ENCODE measurements around the gene SDR39U1.
A peak's percentile ranks its signal among the peaks of the same experiment; 100 is the strongest.

Gene SDR39U1

DNA sequence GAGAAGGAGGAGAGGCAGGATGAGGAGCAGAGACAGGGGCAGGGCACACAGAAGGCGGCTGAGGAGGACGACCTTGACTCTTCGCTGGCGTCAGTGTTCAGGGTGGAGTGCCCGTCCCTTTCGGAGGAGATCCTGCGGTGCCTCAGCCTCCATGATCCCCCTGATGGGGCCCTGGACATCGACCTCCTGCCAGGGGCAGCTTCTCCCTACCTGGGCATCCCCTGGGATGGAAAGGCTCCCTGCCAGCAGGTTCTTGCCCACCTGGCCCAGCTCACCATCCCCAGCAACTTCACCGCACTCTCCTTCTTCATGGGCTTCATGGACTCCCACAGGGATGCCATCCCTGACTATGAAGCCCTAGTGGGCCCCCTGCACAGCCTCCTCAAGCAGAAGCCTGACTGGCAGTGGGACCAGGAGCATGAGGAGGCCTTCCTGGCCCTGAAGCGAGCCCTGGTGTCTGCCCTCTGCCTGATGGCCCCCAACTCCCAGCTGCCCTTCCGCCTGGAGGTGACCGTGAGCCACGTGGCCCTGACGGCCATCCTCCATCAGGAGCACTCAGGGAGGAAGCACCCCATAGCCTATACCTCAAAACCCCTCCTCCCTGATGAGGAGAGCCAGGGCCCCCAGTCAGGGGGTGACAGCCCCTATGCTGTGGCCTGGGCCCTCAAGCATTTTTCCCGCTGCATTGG, 27.7 kb downstream of the SDR39U1 start:
- H3K4me3 ChIP-seq (ENCODE audit: low read length): no peak overlapping the region
- no peaks in the 10 kb centered on the region for H3K36me3 ChIP-seq (ENCODE audit: control insufficient read depth, insufficient read depth, low read length, severe bottlenecking)
- no peak for DNase-seq (ENCODE audit: low read depth)
- H3K4me1 ChIP-seq (ENCODE audit: control insufficient read depth, insufficient read depth, low read length): no peaks in the 10 kb centered on the region
- no peak overlapping the region for H3K9ac ChIP-seq (ENCODE audit: low read length)
- no peaks in the 10 kb centered on the region for H3K9me3 ChIP-seq (ENCODE audit: control insufficient read depth, low read length)
- H3K27me3 ChIP-seq (replicated peaks; ENCODE audit: control insufficient read depth, insufficient read depth, low read length): no peaks in the 10 kb centered on the region

DNA sequence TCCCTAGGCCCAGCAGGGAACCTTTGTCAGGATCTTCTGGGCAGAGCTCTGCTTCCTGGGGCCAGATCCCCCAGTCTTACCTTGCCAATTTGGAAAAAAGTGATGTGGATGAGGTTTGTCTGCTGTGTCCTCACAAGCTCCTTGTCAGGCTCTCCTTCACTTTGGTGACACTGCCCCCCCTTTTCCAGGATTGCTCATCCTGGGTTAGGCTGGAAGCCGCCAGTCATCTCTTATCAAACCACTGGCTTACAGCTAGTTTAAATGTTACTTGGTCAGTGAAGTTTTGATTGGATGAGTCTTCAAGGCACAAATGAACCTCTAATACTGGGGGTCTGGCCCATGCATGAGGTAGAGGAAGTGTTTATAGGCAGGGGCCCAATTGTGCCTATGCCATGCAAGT, 28.5 kb downstream of the SDR39U1 start:
- DNase-seq (ENCODE audit: low read depth): no peak
- no peaks in the 10 kb centered on the region for H3K9me3 ChIP-seq (ENCODE audit: control insufficient read depth, low read length)
- H3K27me3 ChIP-seq (replicated peaks; ENCODE audit: control insufficient read depth, insufficient read depth, low read length): no peaks in the 10 kb centered on the region
- H3K4me3 ChIP-seq (ENCODE audit: low read length): no peak overlapping the region
- H3K9ac ChIP-seq (ENCODE audit: low read length): no peak overlapping the region
- H3K4me1 ChIP-seq (ENCODE audit: control insufficient read depth, insufficient read depth, low read length): peaks cover 3% of the 10 kb centered on the region
- H3K36me3 ChIP-seq (ENCODE audit: control insufficient read depth, insufficient read depth, low read length, severe bottlenecking): no peaks in the 10 kb centered on the region

DNA sequence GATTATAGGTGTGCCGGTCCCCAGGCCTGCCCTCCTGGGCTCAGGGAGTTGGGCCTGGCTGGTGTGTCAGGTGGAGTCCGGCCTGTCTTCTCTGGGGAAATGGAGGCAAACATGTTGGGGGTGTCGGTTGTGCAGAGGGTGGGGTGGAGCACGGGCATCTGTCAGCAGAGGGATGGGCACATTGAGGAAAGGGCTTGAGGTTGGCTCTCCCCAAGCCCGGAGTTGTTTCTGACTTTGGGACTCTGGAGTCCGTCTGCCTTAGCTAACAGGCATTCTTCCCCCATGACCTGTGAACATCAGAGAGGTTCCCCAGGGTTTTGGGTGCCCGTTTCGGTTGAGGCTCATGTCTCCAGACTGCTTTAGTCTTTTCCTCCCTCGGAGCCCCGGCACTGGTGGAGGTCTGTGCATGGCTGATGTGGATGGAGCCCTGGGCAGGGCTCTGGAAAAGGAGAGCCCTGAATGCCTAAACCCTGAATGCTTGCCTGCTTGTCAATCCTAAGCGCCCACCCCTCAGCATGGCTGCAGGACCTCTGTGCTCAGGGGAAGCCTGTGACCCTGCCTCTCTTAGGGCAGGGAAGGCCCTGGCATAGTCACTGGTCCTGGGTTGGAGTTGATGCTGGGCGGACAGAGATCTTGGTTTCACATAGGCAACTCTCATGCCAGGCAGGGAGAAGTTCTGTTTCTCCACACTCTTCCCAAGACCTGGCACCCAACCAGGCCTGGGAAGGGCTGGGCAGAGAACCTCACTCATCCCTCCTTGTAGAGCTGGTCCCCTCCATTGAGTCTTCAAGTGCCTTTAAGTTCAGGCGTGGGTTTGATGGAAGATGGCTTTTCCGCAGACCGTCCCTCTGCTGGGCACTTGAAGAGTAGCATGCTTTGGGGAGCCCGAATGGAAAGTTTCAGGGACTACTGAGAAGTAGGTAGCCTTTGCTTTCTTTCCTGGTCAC, 30.9 kb downstream of the SDR39U1 start:
- no peaks in the 10 kb centered on the region for H3K36me3 ChIP-seq (ENCODE audit: control insufficient read depth, insufficient read depth, low read length, severe bottlenecking)
- DNase-seq (ENCODE audit: low read depth): peak; percentile 73
- peaks cover 7% of the 10 kb centered on the region for H3K4me1 ChIP-seq (ENCODE audit: control insufficient read depth, insufficient read depth, low read length)

DNA sequence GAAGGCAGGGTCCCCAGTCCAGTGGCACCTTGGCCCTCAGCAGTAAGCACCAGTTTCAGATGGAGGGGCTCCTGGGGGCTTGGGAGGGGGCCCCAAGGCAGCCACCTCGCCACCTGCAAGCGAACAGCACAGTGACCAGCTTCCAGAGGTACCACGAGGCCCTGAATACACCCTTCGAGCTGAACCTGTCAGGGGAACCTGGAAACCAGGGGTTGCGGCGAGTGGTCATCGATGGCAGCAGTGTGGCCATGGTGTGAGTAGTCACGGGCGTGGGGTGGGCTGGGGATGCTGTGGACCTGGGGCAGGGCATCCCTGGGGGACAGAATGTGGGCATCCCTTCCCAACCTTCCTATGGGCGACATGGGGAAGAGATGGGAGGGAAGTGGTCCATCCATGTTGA, 32.6 kb downstream of the SDR39U1 start:
- peaks cover 7% of the 10 kb centered on the region for H3K4me1 ChIP-seq (ENCODE audit: control insufficient read depth, insufficient read depth, low read length)
- H3K27me3 ChIP-seq (replicated peaks; ENCODE audit: control insufficient read depth, insufficient read depth, low read length): no peaks in the 10 kb centered on the region
- no peak overlapping the region for H3K9ac ChIP-seq (ENCODE audit: low read length)
- no peak for DNase-seq (ENCODE audit: low read depth)
- no peaks in the 10 kb centered on the region for H3K9me3 ChIP-seq (ENCODE audit: control insufficient read depth, low read length)
- H3K4me3 ChIP-seq (ENCODE audit: low read length): no peak overlapping the region
- no peaks in the 10 kb centered on the region for H3K36me3 ChIP-seq (ENCODE audit: control insufficient read depth, insufficient read depth, low read length, severe bottlenecking)

More for the DNA sequence above, 30.9 kb downstream of the SDR39U1 start:
- Histone ChIP-seq H3K4me3 (ENCODE audit: low read length) (no peak overlapping the region), H3K27me3 (replicated peaks; ENCODE audit: control insufficient read depth, insufficient read depth, low read length) (no peaks in the 10 kb centered on the region), H3K9ac (ENCODE audit: low read length) (no peak overlapping the region), H3K9me3 (ENCODE audit: control insufficient read depth, low read length) (no peaks in the 10 kb centered on the region)

DNA sequence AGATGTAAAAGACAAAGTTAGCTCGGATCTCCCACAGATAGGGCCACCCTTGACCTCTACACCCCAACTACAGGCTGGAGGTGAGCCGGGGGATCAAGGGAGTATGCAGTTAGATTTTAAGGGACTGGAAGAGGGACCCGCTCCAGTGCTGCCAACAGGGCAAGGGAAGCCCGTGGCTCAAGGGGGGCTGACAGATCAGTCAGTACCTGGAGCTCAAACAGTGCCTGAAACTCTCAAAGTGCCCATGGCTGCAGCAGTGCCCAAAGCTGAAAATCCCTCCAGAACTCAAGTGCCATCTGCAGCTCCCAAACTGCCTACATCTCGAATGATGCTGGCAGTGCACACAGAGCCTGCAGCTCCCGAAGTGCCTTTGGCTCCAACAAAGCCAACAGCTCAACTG, 33.4 kb downstream of the SDR39U1 start:
- H3K4me3 ChIP-seq (ENCODE audit: low read length): no peak overlapping the region
- peaks cover 7% of the 10 kb centered on the region for H3K4me1 ChIP-seq (ENCODE audit: control insufficient read depth, insufficient read depth, low read length)
- H3K9ac ChIP-seq (ENCODE audit: low read length): no peak overlapping the region
- H3K36me3 ChIP-seq (ENCODE audit: control insufficient read depth, insufficient read depth, low read length, severe bottlenecking): no peaks in the 10 kb centered on the region
- no peak for DNase-seq (ENCODE audit: low read depth)
- no peaks in the 10 kb centered on the region for H3K9me3 ChIP-seq (ENCODE audit: control insufficient read depth, low read length)
- H3K27me3 ChIP-seq (replicated peaks; ENCODE audit: control insufficient read depth, insufficient read depth, low read length): no peaks in the 10 kb centered on the region

DNA sequence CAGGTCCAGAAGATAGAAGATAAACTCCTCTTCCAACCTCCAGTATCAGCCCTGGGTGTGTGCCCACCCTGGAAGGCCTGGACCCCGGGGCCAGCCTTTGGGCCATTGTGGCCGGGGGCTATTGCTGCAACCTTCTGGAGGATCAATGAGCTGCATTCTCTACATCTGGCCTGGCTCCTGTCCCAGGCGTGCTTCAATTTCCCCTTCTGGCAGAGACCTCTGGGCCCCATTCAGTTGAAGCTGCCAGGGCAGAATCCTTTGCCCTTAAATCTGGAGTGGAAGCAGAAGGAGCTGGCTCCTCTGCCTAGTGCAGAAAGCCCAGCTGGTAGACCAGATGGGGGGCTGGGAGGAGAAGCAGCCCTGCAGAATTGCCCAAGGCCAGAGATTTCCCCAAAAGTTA, 33.8 kb downstream of the SDR39U1 start:
- Histone ChIP-seq H3K4me1 (ENCODE audit: control insufficient read depth, insufficient read depth, low read length) (peaks cover 8% of the 10 kb centered on the region), H3K9me3 (ENCODE audit: control insufficient read depth, low read length) (no peaks in the 10 kb centered on the region), H3K36me3 (ENCODE audit: control insufficient read depth, insufficient read depth, low read length, severe bottlenecking) (no peaks in the 10 kb centered on the region), H3K9ac (ENCODE audit: low read length) (no peak overlapping the region), H3K4me3 (ENCODE audit: low read length) (no peak overlapping the region), H3K27me3 (replicated peaks; ENCODE audit: control insufficient read depth, insufficient read depth, low read length) (no peaks in the 10 kb centered on the region)
- DNase-seq (ENCODE audit: low read depth): no peak

DNA sequence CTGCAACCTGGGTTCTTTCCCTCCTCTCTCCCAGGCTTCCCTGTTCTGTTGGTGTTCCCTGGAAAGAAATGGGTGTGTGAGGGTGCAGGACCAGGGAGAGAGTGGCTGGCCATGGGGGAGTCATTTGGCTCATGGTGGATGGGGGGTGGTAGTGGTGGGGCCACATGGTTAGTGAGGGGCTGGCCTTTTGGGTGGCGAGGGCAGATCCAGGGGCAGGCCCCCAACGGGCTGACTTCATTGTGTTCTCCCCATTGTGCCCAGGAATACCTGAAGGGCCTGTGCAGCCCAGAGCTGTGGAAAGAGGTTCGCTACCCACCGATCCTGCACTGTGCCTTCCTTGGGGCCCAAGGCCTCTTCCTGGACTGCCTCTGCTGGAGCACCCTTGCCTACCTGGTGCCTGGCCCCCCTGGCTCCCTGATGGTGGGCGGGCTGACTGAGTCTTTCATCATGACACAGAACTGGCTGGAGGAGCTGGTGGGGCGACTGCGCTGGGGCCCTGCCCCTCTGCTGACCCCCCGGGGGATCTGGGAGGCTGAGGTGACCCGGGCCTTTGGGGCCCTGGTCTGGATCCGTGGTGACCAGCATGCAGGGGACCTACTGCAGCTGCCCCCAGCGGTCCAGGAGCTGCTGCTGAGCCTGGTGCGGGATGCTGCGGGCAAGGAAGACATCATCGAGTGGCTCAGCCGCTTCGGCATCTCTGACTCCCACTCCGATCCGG, 34.8 kb downstream of the SDR39U1 start:
- no peak for DNase-seq (ENCODE audit: low read depth)
- Histone ChIP-seq H3K9ac (ENCODE audit: low read length) (no peak overlapping the region), H3K4me1 (ENCODE audit: control insufficient read depth, insufficient read depth, low read length) (peaks cover 18% of the 10 kb centered on the region), H3K27me3 (replicated peaks; ENCODE audit: control insufficient read depth, insufficient read depth, low read length) (no peaks in the 10 kb centered on the region), H3K9me3 (ENCODE audit: control insufficient read depth, low read length) (no peaks in the 10 kb centered on the region), H3K4me3 (ENCODE audit: low read length) (no peak overlapping the region), H3K36me3 (ENCODE audit: control insufficient read depth, insufficient read depth, low read length, severe bottlenecking) (no peaks in the 10 kb centered on the region)

DNA sequence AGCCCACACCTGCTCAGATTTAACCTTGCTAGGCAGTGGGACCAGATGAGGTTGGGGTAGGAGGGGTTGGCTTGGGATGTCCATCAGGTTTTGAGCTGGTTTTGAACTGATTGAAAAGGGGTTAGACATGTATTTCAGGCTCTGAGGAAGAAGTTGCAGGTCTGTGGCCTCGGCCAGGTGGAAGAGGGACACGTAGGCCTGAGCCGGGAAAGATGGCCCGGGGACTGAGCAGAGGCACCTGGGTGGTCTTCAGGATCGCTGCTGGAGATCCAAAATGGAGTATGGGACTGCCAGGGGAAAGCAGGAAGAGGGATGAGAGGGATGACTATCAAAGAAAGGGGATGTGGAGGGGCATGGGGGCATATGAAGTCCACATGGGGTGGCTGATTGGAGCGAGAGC, 36.2 kb downstream of the SDR39U1 start:
- no peak for DNase-seq (ENCODE audit: low read depth)
- no peak overlapping the region for H3K4me3 ChIP-seq (ENCODE audit: low read length)
- H3K9ac ChIP-seq (ENCODE audit: low read length): no peak overlapping the region
- H3K36me3 ChIP-seq (ENCODE audit: control insufficient read depth, insufficient read depth, low read length, severe bottlenecking): no peaks in the 10 kb centered on the region
- no peaks in the 10 kb centered on the region for H3K27me3 ChIP-seq (replicated peaks; ENCODE audit: control insufficient read depth, insufficient read depth, low read length)
- peaks cover 24% of the 10 kb centered on the region for H3K4me1 ChIP-seq (ENCODE audit: control insufficient read depth, insufficient read depth, low read length)
- no peaks in the 10 kb centered on the region for H3K9me3 ChIP-seq (ENCODE audit: control insufficient read depth, low read length)

DNA sequence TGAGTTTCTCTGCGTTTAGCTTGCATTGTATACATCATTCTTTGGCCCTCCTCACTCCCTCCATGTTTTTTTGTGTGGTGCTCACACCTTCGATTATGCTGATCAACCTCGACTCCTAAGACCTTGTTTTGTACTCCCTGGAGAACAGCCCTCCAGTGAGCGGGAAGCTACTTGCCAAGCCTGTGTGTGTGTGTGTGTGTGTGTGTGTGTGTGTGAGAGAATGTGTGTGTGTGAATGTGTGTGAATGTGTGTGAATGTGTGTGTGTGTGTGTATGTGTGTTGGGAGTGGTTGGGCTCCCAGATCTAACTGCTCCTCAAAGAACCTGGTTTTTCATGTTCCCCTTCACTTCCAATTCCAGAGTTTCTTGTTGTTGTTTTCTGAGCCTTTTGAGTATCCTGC, 37.8 kb downstream of the SDR39U1 start:
- no peaks in the 10 kb centered on the region for H3K36me3 ChIP-seq (ENCODE audit: control insufficient read depth, insufficient read depth, low read length, severe bottlenecking)
- no peak overlapping the region for H3K4me3 ChIP-seq (ENCODE audit: low read length)
- H3K4me1 ChIP-seq (ENCODE audit: control insufficient read depth, insufficient read depth, low read length): peaks cover 31% of the 10 kb centered on the region
- no peak for DNase-seq (ENCODE audit: low read depth)
- no peaks in the 10 kb centered on the region for H3K27me3 ChIP-seq (replicated peaks; ENCODE audit: control insufficient read depth, insufficient read depth, low read length)
- H3K9me3 ChIP-seq (ENCODE audit: control insufficient read depth, low read length): no peaks in the 10 kb centered on the region
- H3K9ac ChIP-seq (ENCODE audit: low read length): no peak overlapping the region

DNA sequence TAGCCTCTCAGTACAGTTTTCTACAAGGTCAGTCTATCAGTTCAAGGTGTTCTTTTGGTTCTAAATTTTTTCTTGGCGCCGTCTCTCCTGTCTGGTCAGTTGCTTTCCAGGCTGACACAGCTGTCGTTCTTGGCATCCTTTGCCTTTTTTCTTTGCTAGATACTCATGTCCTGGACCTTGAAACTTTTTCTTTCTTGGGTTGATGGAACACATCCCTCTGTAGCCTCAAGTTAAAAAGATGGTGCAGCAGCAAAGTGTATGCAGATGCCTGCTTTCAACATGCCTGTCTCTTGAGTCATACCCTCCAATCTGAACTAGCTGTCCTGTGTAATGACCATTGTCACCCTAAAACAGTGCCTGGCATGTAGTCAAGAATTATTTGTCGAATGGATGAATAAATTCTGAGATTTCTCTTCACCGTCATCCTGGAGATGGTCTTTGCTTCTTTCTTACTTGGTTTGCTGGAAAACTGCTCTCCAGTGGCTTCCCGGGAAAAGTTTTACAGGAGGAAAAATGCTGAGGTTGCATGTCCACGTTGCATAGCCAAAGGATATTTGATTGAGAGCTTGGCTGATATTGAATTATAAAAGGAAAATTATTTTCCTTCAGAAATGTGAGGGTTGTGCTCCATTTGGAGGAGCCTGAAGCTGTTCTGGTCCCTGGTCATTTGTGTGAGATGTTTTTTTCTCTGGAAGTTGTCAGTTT, 39.1 kb downstream of the SDR39U1 start:
- H3K27me3 ChIP-seq (replicated peaks; ENCODE audit: control insufficient read depth, insufficient read depth, low read length): no peaks in the 10 kb centered on the region
- no peaks in the 10 kb centered on the region for H3K36me3 ChIP-seq (ENCODE audit: control insufficient read depth, insufficient read depth, low read length, severe bottlenecking)
- peak overlapping the region; percentile 27 for H3K4me3 ChIP-seq (ENCODE audit: low read length)
- no peaks in the 10 kb centered on the region for H3K9me3 ChIP-seq (ENCODE audit: control insufficient read depth, low read length)
- peaks cover 30% of the 10 kb centered on the region for H3K4me1 ChIP-seq (ENCODE audit: control insufficient read depth, insufficient read depth, low read length)
- DNase-seq (ENCODE audit: low read depth): peak; percentile 57
- no peak overlapping the region for H3K9ac ChIP-seq (ENCODE audit: low read length)
